Gastrocnemius medialis (tissue), 4 donors: ENCODE measurements around the gene GRM1. TPM values are rescaled to one million over a fixed set of nuclear protein-coding genes. Genes with fewer than 3 reads are reported as not detected.

ENCODE experiments used
- ATAC-seq, 2 donors: fragments of 150-250 bp; one replicate each; pipeline ENCODE4 v1.9.1; 2016
- DNase-seq, 2 donors: peaks; one replicate each; pipeline ENCODE4 v3.0.0-alpha.2; 2019
- H3K27ac ChIP-seq, 4 donors: fragments of 200-600 bp; sonication (generic); 1 replicate in 1 of 4; 2 replicates in 3 of 4; pipeline ENCODE4 v1.5.1; 2016 to 2018; ENCODE audit warnings: mild to moderate bottlenecking in 2 of 4, moderate library complexity in 1 of 4
- H3K27me3 ChIP-seq, 3 donors: fragments of 200-600 bp; sonication (generic) in 2 of 3; 1 replicate in 1 of 3; 2 replicates in 2 of 3; pipeline versions ENCODE4 v1.5.1 to v1.6.0; 2016 to 2019; ENCODE audit warnings: mild to moderate bottlenecking in 1 of 3, moderate library complexity in 1 of 3
- H3K36me3 ChIP-seq, 2 donors: fragments of 200-600 bp; sonication (generic) in 1 of 2; one replicate each; pipeline ENCODE4 v1.5.1; 2017 to 2018
- H3K4me1 ChIP-seq, 2 donors: fragments of 200-600 bp; sonication (generic) in 1 of 2; one replicate each; pipeline ENCODE4 v1.5.1; 2016 to 2017; ENCODE audit warnings: mild to moderate bottlenecking in 2 of 2
- H3K4me3 ChIP-seq, 4 donors: fragments of 200-600 bp; sonication (generic) in 3 of 4; 1 replicate in 1 of 4; 2 replicates in 3 of 4; pipeline ENCODE4 v1.5.1; 2016 to 2019; ENCODE audit warnings: mild to moderate bottlenecking in 2 of 4
- H3K9me3 ChIP-seq, 3 donors: fragments of 200-600 bp; sonication (generic) in 2 of 3; 1 replicate in 1 of 3; 2 replicates in 2 of 3; pipeline ENCODE4 v1.5.1; 2016 to 2019
- CTCF ChIP-seq, 5 experiments: fragments of 450-650 bp in 3 of 5; fragments of 200-600 bp in 2 of 5; sonication (generic) in 2 of 5; IDR thresholded peaks in 4 of 5; conservative IDR thresholded peaks in 1 of 5; 1 replicate in 4 of 5; 2 replicates in 1 of 5; pipeline ENCODE4 v1.5.1; 2016 to 2019; ENCODE audit warnings: antibody characterized with exemption in 5 of 5, mild to moderate bottlenecking in 3 of 5, moderate library complexity in 3 of 5
- POLR2A ChIP-seq, 2 donors: fragments of 450-650 bp; IDR thresholded peaks; one replicate each; pipeline ENCODE4 v1.6.1; 2017; ENCODE audit warnings: antibody characterized with exemption in 2 of 2, mild to moderate bottlenecking in 2 of 2, moderate library complexity in 2 of 2
- in situ Hi-C, 4 donors: fragments of 200-750 bp; cut with MboI; loops; one replicate each; pipeline versions ENCODE4 v1.15.0 to v1.8.0; 2017; ENCODE audit warnings: low sequenced_read_pairs in 4 of 4
- intact Hi-C: fragments of 100-400 bp; cut with DNase I; formaldehyde crosslinking; loops from one replicate; pipeline ENCODE4 v1.15.1; 2023; ENCODE audit warnings: low total_unique reads
- total RNA-seq, 4 donors: library from RNA; depleted of rRNA; stranded (reverse); fragments of >200 nt; gene quantifications; one replicate each; pipeline versions ENCODE4 v1.1.0 to v1.2.3, GENCODE V29; 2016

Gene GRM1
- total RNA-seq, 4 donors from 2014 or later = 0.04 TPM; not detected in 3

GRCh38 chr6:146087386-146087785 lies 58.5 kb downstream of the GRM1 start:
- ATAC-seq (no peak), DNase-seq (no peak)
- intact Hi-C loops (no loop called here), in situ Hi-C loops (no loop called here)
- H3K4me3 ChIP-seq = no peak overlapping the region
- TF ChIP-seq POLR2A (IDR thresholded peaks at IDR 0.05) (no peak), CTCF (IDR thresholded peaks at IDR 0.05 in 4 of 5, conservative IDR thresholded peaks at IDR 0.05 in 1 of 5) (no peak)
- H3K4me1 ChIP-seq = no peaks in the 10 kb centered on the region
- H3K27me3 ChIP-seq = no peaks in the 10 kb centered on the region
- no peak overlapping the region for H3K27ac ChIP-seq
- H3K9me3 ChIP-seq = no peaks in the 10 kb centered on the region
- H3K36me3 ChIP-seq = no peaks in the 10 kb centered on the region

- intact Hi-C loops = no loop called here
- no peak overlapping the region for H3K27ac ChIP-seq
These were observed 61.6 kb downstream of the GRM1 start for GRCh38 chr6:146090474-146090873.

GRCh38 chr6:146092961-146093686 lies 64.3 kb downstream of the GRM1 start:
- Histone ChIP-seq H3K27me3 (no peaks in the 10 kb centered on the region), H3K4me1 (no peaks in the 10 kb centered on the region), H3K4me3 (no peak overlapping the region), H3K36me3 (no peaks in the 10 kb centered on the region), H3K27ac (no peak overlapping the region), H3K9me3 (no peaks in the 10 kb centered on the region)
- in situ Hi-C loops (no loop called here), intact Hi-C loops (no loop called here)
- ATAC-seq (no peak), DNase-seq (no peak)
- TF ChIP-seq POLR2A (IDR thresholded peaks at IDR 0.05) (no peak), CTCF (IDR thresholded peaks at IDR 0.05 in 4 of 5, conservative IDR thresholded peaks at IDR 0.05 in 1 of 5) (no peak)

More at GRCh38 chr6:146090474-146090873, 61.6 kb downstream of the GRM1 start:
- Histone ChIP-seq H3K36me3 (no peaks in the 10 kb centered on the region), H3K9me3 (no peaks in the 10 kb centered on the region), H3K4me3 (no peak overlapping the region), H3K27me3 (no peaks in the 10 kb centered on the region), H3K4me1 (no peaks in the 10 kb centered on the region)
- DNase-seq = no peak
- ATAC-seq = no peak
- TF ChIP-seq CTCF (IDR thresholded peaks at IDR 0.05 in 4 of 5, conservative IDR thresholded peaks at IDR 0.05 in 1 of 5) (no peak), POLR2A (IDR thresholded peaks at IDR 0.05) (no peak)
- in situ Hi-C loops = no loop called here

GRCh38 chr6:146095481-146095880 lies 66.6 kb downstream of the GRM1 start:
- TF ChIP-seq POLR2A (IDR thresholded peaks at IDR 0.05) (no peak), CTCF (IDR thresholded peaks at IDR 0.05 in 4 of 5, conservative IDR thresholded peaks at IDR 0.05 in 1 of 5) (no peak)
- Histone ChIP-seq H3K9me3 (no peaks in the 10 kb centered on the region), H3K27me3 (no peaks in the 10 kb centered on the region), H3K4me3 (no peak overlapping the region), H3K4me1 (no peaks in the 10 kb centered on the region), H3K36me3 (no peaks in the 10 kb centered on the region), H3K27ac (no peak overlapping the region)
- ATAC-seq (no peak), DNase-seq (no peak)
- in situ Hi-C loops (no loop called here), intact Hi-C loops (no loop called here)

- H3K27me3 ChIP-seq = no peaks in the 10 kb centered on the region
- in situ Hi-C loops = no loop called here
These were observed 68.7 kb downstream of the GRM1 start for GRCh38 chr6:146097586-146097985.

More at GRCh38 chr6:146097586-146097985, 68.7 kb downstream of the GRM1 start:
- H3K9me3 ChIP-seq = no peaks in the 10 kb centered on the region
- no peak for DNase-seq
- intact Hi-C loops = no loop called here
- H3K36me3 ChIP-seq = no peaks in the 10 kb centered on the region
- TF ChIP-seq POLR2A (IDR thresholded peaks at IDR 0.05) (no peak), CTCF (IDR thresholded peaks at IDR 0.05 in 4 of 5, conservative IDR thresholded peaks at IDR 0.05 in 1 of 5) (no peak)
- H3K4me3 ChIP-seq = no peak overlapping the region
- H3K4me1 ChIP-seq = no peaks in the 10 kb centered on the region
- no peak overlapping the region for H3K27ac ChIP-seq
- ATAC-seq = no peak
